ENCODE data around the gene LEPROT.

Gene LEPROT

DNA sequence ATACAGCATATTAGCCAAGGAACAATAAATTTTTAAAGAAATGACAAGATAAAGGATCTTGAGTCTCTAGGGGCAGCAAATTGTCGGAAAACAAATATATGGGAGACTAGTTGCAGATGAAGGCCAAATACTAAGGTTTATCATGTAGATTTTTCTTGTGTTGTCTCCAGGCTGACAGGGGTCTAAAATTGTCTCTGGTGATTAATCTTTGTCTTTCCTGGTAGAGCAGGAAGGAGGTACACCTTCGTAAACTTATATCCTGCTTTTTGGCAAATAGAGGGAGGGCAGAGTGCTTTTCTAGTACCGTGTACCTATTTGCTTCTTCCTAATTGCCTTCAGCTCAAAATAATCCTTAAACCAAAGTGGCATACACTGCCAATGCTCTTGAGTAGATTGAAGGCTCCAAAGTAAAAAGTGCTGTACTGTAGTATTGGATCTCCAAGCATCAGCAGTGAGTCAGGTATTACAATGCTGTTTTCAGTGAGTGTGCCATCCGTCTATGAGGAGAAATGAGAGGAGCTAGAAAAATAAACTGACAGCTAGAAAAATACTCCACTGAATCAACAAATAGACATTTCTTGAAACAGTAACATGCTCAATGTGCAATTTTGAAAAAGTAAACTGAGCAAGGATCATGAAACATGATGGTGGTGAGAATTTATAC is 1.8 kb upstream of the LEPROT start:
- in situ Hi-C loops (cut with MboI; ENCODE audit: low sequenced_read_pairs) = loop anchor here (25.0 kb wide), 1 partner anchor 356 kb away; no protein-coding TSS in a partner anchor
- Histone ChIP-seq H3K36me3 (replicated peaks) (no peaks in the 10 kb centered on the region), H3K27me3 (ENCODE audit: low read depth) (no peaks in the 10 kb centered on the region), H3K9me3 (no peaks in the 10 kb centered on the region), H3K4me3 (no peak overlapping the region), H3K4me1 (peaks cover 6% of the 10 kb centered on the region)
- no peak for DNase-seq (ENCODE audit: low spot score in 2 of 2)

DNA sequence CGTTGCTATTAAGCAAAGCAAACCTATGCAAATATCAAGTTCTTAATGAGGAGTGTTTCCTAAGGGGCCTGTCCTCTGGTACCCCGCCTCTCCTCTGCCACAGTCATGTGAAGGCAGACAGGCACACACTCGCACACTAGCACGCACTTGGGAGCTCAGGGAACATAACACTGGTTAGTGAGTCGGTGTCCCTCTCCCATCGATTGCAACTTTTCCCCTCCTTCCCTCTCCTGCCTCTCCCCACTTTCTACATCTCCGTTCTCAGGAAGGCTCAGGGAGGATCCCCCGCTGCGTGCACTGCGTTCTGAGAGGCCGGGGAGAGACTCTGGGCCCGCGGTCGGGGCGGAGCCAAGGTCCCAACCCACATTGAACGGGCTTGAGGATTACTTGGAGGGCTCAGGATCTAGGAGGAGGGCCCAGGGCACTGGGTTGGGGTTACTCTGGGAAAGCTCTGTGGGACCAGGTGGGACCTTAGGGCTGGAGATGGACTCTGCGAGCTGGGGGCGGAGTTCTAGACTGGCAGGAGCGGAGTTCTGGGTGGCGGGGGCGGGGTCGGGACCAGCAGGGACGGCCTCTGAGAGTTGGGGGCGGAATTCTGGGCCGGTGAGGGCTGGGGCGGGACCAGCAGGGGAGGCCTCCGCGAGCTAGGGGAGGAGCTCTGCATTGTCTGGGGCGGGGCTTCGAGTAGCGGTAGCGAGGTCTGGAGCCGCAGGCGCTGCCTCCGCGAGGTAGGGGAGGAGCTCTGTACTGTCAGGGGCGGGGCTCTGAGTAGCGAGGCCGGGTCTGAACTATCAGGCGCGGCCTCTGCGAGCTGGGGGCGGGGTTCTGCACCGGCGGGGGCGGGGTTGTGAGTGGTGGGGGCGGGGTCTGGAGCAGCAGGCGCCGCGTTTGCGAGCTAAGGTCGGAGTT is 533 bp upstream of the LEPROT start:
- Histone ChIP-seq H3K4me1 (peaks cover 18% of the 10 kb centered on the region), H3K9me3 (no peaks in the 10 kb centered on the region), H3K27me3 (ENCODE audit: low read depth) (no peaks in the 10 kb centered on the region), H3K4me3 (peak overlapping the region; percentile 93), H3K36me3 (replicated peaks) (no peaks in the 10 kb centered on the region)
- DNase-seq (ENCODE audit: low spot score in 2 of 2) = peak; percentile 94 to 99
- in situ Hi-C loops (cut with MboI; ENCODE audit: low sequenced_read_pairs) = loop anchor here (25.0 kb wide), 1 partner anchor 358 kb away; no protein-coding TSS in a partner anchor

DNA sequence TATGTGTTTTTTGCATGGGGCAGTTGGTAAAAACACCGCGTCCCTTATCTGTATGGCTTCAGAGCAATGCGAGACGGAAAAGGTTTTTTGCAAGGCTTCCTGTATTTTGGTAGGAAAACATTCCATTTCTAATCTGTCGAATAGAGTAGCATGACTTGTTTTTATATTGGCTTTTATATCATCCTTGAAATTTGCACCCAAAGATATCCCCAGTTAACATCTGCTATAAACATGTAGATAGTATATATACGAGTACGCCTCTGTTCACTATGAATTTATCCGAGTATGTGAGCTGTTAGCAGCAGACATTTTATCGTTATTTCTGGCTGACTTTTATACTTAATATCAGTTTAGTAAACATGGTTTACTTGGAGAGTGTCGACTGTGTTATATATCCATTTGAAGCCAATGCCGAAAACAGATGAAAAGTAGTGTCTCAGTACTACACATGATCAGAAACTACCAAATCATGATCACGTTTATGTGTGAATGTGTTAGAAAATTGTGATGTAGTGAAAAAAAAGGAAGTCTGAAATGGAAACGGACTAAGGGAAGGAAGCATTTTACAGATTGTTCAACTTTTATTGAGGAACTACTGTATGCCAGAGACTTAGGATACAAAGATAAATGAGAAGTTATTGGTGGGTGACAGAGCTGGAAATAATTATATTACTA is 1.0 kb downstream of the LEPROT start:
- peaks cover 32% of the 10 kb centered on the region for H3K4me1 ChIP-seq
- H3K27me3 ChIP-seq (ENCODE audit: low read depth) = no peaks in the 10 kb centered on the region
- H3K36me3 ChIP-seq (replicated peaks) = peaks cover 6% of the 10 kb centered on the region
- no peak for DNase-seq (ENCODE audit: low spot score in 2 of 2)
- no peaks in the 10 kb centered on the region for H3K9me3 ChIP-seq
- in situ Hi-C loops (cut with MboI; ENCODE audit: low sequenced_read_pairs) = loop anchor here (25.0 kb wide), 1 partner anchor 359 kb away; no protein-coding TSS in a partner anchor
- peak overlapping the region; percentile 93 for H3K4me3 ChIP-seq

DNA sequence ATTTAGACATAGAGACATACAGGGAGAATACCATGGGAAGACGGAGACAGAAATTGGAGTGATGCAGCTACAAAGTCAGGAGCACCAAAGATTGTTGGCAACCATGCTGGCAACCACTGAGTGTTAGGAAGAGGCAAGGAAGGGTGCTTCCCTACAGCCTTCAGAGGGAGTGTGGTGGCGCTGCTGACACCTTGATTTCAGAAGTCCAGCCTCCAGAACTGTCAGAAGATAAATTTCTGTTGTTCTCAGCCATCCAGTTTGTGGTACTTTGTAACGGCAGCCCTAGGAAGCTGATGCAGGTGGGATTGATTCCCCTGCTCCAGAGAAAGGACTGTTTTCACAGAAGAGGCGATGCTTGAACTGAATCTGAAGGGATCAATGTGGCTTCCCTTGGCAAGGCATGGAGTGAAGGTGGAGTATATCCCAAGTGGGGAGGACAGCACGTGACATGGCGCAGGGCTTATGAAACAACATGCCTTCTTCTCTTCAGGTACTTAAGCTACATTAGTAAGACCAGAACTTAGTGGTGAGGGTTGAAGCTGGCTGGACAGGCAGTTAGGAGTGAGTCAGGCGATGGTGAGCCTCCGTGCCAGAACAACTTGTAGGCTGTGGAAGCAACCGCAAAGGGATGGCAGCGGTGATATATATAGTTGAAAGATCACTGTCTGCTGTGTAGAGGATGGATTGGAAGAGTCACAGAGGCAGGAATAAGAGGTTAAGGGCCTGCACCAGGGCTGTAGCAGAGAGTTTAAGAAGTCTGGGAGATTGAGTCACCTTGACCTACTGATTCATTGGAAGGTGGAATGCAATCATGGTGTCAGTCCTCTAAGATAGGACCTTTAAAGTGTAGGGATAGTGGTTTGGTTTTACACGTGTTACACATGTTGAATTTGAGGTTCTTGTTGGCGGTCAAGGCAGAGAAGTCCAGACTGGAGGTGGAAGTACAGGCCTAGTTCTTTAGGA is 2.1 kb downstream of the LEPROT start:
- no peak for DNase-seq (ENCODE audit: low spot score in 2 of 2)

DNA sequence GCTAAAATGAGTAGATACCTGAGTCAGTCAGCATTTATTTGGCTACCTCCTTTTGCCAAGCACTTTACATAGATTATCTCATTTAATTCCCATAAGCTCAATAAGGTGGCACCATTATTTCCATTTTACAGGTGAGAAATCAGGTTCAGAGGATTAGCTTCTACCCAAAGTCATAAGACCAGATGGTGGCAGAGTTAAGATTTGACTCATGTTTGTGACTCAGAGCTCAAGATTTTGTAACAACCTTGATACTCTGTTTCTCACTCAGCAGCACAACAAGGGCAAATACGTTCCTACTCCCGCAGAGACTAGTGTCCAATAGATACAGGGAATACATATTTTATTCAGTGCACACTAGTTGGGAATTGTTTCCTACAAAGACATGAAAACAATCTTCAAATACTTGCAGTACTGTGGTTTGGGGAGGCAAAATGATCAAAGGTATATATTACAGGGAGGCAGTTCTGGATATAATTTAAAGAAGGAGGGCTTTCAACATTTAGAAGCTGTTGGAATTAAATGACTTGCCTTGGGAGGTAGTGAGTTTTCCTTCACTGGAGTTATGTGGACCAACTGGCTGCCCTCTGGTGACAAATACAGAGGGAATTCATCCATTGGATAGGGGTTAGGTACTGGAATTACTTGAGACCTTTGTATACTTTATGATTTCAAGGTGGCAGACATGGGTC is 3.6 kb downstream of the LEPROT start:
- Histone ChIP-seq H3K9me3 (no peaks in the 10 kb centered on the region), H3K4me3 (no peak overlapping the region), H3K27me3 (ENCODE audit: low read depth) (no peaks in the 10 kb centered on the region), H3K36me3 (replicated peaks) (peaks cover 12% of the 10 kb centered on the region), H3K4me1 (peaks cover 35% of the 10 kb centered on the region)
- no peak for DNase-seq (ENCODE audit: low spot score in 2 of 2)
- in situ Hi-C loops (cut with MboI; ENCODE audit: low sequenced_read_pairs) = loop anchor here (25.0 kb wide), 1 partner anchor 362 kb away; no protein-coding TSS in a partner anchor

More for the DNA sequence above, 2.1 kb downstream of the LEPROT start:
- Histone ChIP-seq H3K9me3 (no peaks in the 10 kb centered on the region), H3K4me3 (no peak overlapping the region), H3K4me1 (peaks cover 32% of the 10 kb centered on the region), H3K36me3 (replicated peaks) (peaks cover 12% of the 10 kb centered on the region), H3K27me3 (ENCODE audit: low read depth) (no peaks in the 10 kb centered on the region)
- in situ Hi-C loops (cut with MboI; ENCODE audit: low sequenced_read_pairs) = loop anchor here (25.0 kb wide), 1 partner anchor 360 kb away; no protein-coding TSS in a partner anchor

DNA sequence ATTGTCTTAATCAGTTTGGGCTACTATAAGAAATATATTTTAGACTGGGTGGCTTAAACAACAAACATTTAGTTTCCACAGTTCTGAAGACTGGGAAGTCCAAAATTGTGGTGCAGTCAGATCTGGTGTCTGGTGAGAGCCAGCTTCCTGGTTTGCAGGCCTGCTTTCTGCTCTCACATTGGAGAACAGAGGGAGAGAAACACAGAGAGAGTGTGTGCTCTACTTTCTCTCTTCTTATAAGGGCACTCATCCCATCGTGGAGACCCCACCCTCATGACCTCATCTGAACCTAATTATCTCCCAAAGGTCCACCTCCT is 4.1 kb downstream of the LEPROT start:
- no peak overlapping the region for H3K4me3 ChIP-seq
- peaks cover 12% of the 10 kb centered on the region for H3K36me3 ChIP-seq (replicated peaks)
- in situ Hi-C loops (cut with MboI; ENCODE audit: low sequenced_read_pairs) = loop anchor here (25.0 kb wide), 1 partner anchor 362 kb away; no protein-coding TSS in a partner anchor
- no peak for DNase-seq (ENCODE audit: low spot score in 2 of 2)
- H3K27me3 ChIP-seq (ENCODE audit: low read depth) = no peaks in the 10 kb centered on the region
- peaks cover 33% of the 10 kb centered on the region for H3K4me1 ChIP-seq
- H3K9me3 ChIP-seq = no peaks in the 10 kb centered on the region

DNA sequence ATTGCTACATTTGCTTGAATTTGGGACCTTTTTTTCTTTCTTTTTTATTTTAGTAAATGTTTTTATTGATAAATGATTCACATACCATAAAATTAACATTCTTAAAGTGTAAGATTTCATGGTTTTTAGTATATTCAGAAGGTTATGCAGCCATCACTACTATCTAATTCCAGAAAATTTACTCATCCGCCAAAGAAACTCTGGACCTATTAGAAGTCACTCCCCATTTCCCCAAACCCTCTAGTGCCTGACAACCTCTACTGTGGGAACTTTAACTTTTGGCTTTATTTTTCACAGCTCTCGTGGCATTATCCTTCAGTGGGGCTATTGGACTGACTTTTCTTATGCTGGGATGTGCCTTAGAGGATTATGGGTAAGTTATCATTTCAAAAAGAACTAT is 4.5 kb downstream of the LEPROT start:
- Histone ChIP-seq H3K27me3 (ENCODE audit: low read depth) (no peaks in the 10 kb centered on the region), H3K9me3 (no peaks in the 10 kb centered on the region), H3K36me3 (replicated peaks) (peaks cover 12% of the 10 kb centered on the region), H3K4me3 (no peak overlapping the region), H3K4me1 (peaks cover 33% of the 10 kb centered on the region)
- in situ Hi-C loops (cut with MboI; ENCODE audit: low sequenced_read_pairs) = no loop called here
- DNase-seq (ENCODE audit: low spot score in 2 of 2) = no peak

DNA sequence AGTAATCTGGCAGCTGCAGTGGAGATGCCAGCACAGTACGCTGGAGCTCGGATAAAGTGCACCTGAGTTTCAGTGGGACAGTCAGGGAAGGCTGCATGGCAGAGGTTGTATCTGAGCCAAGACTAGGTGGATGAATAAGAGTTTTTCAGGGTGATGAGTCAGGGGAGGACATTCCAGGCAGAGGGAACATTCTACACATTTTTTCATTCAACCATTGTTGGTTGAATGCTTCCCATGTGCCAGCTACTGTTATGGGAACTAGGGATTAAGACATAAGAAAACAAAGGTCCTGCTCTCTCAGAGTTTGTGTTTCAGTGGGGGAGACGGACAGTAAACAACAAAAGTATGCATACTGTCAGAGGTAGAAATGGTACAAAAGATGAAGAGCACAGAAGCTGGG is 5.2 kb downstream of the LEPROT start:
- no peaks in the 10 kb centered on the region for H3K9me3 ChIP-seq
- no peak overlapping the region for H3K4me3 ChIP-seq
- peaks cover 12% of the 10 kb centered on the region for H3K36me3 ChIP-seq (replicated peaks)
- H3K4me1 ChIP-seq = peaks cover 33% of the 10 kb centered on the region
- H3K27me3 ChIP-seq (ENCODE audit: low read depth) = no peaks in the 10 kb centered on the region
- in situ Hi-C loops (cut with MboI; ENCODE audit: low sequenced_read_pairs) = no loop called here
- peak; percentile 44 to 78 for DNase-seq (ENCODE audit: low spot score in 2 of 2)

DNA sequence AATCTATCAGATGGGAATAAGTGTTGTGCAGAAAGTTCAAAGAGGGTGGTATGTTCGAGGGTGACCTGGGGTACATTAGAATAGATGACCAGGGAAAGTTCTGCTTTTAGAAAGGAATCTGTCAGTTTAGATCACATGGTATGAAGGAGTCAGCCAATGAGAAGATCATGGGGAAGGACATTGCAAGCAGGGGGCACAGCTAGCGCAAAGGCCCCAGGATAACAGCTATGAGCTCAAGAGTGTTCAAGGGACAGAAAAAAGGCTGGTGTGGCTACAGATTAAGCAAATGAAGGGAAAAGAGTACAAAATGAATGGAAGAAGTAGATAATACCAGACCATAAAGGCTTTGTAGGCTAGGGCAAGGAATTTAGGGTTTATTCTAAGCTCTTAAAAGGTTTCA is 8.6 kb downstream of the LEPROT start:
- Histone ChIP-seq H3K4me1 (peaks cover 35% of the 10 kb centered on the region), H3K36me3 (replicated peaks) (peaks cover 20% of the 10 kb centered on the region), H3K27me3 (ENCODE audit: low read depth) (no peaks in the 10 kb centered on the region), H3K4me3 (no peak overlapping the region), H3K9me3 (no peaks in the 10 kb centered on the region)
- DNase-seq (ENCODE audit: low spot score in 2 of 2) = peak in 1 of 2 experiments; percentile 21
- in situ Hi-C loops (cut with MboI; ENCODE audit: low sequenced_read_pairs) = no loop called here

DNA sequence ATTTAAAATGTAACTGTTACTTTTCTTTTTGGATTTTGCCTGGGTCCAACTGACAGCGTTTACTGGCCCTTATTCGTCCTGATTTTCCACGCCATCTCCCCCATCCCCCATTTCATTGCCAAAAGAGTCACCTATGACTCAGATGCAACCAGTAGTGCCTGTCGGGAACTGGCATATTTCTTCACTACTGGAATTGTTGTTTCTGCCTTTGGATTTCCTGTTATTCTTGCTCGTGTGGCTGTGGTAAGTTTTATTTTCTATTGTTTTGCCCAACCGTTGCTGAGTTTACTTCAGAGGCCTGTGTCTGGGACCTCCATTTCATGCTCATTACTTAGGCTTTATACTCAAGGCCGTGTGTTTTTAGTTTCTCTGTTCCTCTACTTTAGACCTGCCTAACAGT is 9.3 kb downstream of the LEPROT start:
- no peak for DNase-seq (ENCODE audit: low spot score in 2 of 2)
- in situ Hi-C loops (cut with MboI; ENCODE audit: low sequenced_read_pairs) = loop anchor here (10.0 kb wide), 1 partner anchor 255 kb away; no protein-coding TSS in a partner anchor
- H3K4me1 ChIP-seq = peaks cover 28% of the 10 kb centered on the region
- no peak overlapping the region for H3K4me3 ChIP-seq
- H3K36me3 ChIP-seq (replicated peaks) = peaks cover 20% of the 10 kb centered on the region
- no peaks in the 10 kb centered on the region for H3K9me3 ChIP-seq
- H3K27me3 ChIP-seq (ENCODE audit: low read depth) = no peaks in the 10 kb centered on the region

DNA sequence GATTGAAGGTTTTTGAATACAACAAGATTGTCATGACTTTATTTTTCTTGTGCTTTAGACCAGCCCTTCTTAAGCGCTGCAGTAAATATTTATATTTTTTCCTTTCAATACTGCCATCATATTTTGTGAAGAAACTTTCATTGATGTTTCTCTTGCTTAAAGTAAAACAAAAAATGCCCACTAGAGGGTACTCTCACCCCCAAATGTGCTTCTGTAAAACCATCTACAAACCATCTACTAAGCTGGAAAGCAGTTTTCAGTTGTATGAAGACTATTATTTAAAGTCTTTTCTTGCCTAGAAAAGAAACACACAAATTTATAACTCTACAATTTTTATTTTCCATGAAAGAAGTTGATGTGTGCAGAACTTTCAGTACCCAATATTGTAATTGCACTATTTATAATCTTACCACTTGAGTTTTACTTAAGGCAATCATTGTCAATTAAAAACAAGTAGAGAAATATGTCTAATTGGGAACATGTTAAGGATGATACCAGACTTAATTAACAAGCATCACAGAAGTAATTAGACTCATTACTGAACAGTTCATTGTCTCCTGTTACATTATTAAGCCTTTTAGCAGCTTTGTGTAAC is 10.7 kb downstream of the LEPROT start:
- Histone ChIP-seq H3K4me1 (peaks cover 15% of the 10 kb centered on the region), H3K9me3 (no peaks in the 10 kb centered on the region), H3K4me3 (no peak overlapping the region), H3K27me3 (ENCODE audit: low read depth) (no peaks in the 10 kb centered on the region), H3K36me3 (replicated peaks) (peaks cover 16% of the 10 kb centered on the region)
- in situ Hi-C loops (cut with MboI; ENCODE audit: low sequenced_read_pairs) = loop anchor here (10.0 kb wide), 1 partner anchor 254 kb away; no protein-coding TSS in a partner anchor
- DNase-seq (ENCODE audit: low spot score in 2 of 2) = peak in 1 of 2 experiments; percentile 42

DNA sequence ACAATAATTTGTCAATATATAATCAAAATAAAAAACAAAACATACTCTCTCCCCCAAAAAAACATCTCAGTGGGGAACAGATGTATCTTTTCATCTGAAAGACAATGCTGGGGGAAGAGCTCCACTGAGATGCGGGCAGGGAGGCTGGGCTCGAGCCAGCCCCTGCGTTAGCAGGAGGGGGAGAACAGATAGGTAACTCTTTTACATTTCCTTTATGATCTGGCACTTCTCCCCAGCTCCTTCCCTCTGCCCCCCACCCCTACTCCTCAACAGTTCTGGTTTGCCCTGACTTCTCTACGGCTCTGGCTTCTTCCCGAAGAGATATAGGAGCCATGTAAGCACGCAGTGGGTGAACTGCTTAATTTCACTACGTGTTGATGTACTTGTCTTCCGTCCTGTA is 12.4 kb downstream of the LEPROT start:
- Histone ChIP-seq H3K4me1 (peaks cover 14% of the 10 kb centered on the region), H3K36me3 (replicated peaks) (peaks cover 8% of the 10 kb centered on the region), H3K9me3 (no peaks in the 10 kb centered on the region), H3K4me3 (no peak overlapping the region), H3K27me3 (ENCODE audit: low read depth) (no peaks in the 10 kb centered on the region)
- in situ Hi-C loops (cut with MboI; ENCODE audit: low sequenced_read_pairs) = loop anchor here (10.0 kb wide), 1 partner anchor 252 kb away; no protein-coding TSS in a partner anchor
- no peak for DNase-seq (ENCODE audit: low spot score in 2 of 2)

All from HAP-1 (cell line).